Measurements from ENCODE around the gene EFTUD2. TPM values are rescaled to one million over a fixed set of nuclear protein-coding genes. Genes with fewer than 3 reads are reported as not detected.
A peak's percentile ranks its signal among the peaks of the same experiment; 100 is the strongest.

The EFTUD2 gene
- total and polyA plus RNA-seq, 4 donors, result 35.5 to 93.3 (median 73.3) TPM

- Histone ChIP-seq H3K9ac (ENCODE audit: insufficient read depth in 1 of 2, low read length in 2 of 2) (no peak overlapping the region), H3K4me3 (no peak overlapping the region), H3K36me3 (ENCODE audit: control insufficient read depth in 4 of 4, insufficient read depth in 4 of 4, low read length in 4 of 4) (peaks cover 37 to 66% (median 49%) of the 10 kb centered on the region in 4 donors), H3K4me1 (ENCODE audit: control insufficient read depth in 5 of 5, insufficient read depth in 5 of 5, low read length in 5 of 5) (peaks cover 0 to 7% (median 0%) of the 10 kb centered on the region in 5 donors), H3K9me3 (ENCODE audit: control insufficient read depth in 4 of 4, insufficient read depth in 3 of 4, low read length in 3 of 4) (peaks cover 0 to 2% (median 0%) of the 10 kb centered on the region in 4 donors), H3K27me3 (ENCODE audit: control insufficient read depth in 3 of 3, insufficient read depth in 3 of 3, low read length in 2 of 3) (no peaks in the 10 kb centered on the region), H3K27ac (ENCODE audit: low read depth in 1 of 2, low read length in 1 of 2) (no peak overlapping the region)
- DNase-seq (peak in 1 of 3 donors; percentile 24), ATAC-seq (ENCODE audit: insufficient read depth, low FRiP score) (no peak)
- no peak for TF ChIP-seq CTCF (IDR thresholded peaks at IDR 0.05; ENCODE audit: control extremely low read depth, extremely low read depth)
- 81 to 91% methylated on average over 12 of the region's 12 CpGs for WGBS, 2 donors
Measured at GRCh38 chr17:44863061-44863918, 36.0 kb downstream of the EFTUD2 start.

- no peak overlapping the region for H3K27ac ChIP-seq (ENCODE audit: low read depth in 1 of 2, low read length in 1 of 2)
Measured at GRCh38 chr17:44862278-44862914, 36.8 kb downstream of the EFTUD2 start.

GRCh38 chr17:44859701-44860100 is 39.5 kb downstream of the EFTUD2 start:
- H3K27me3 ChIP-seq (ENCODE audit: control insufficient read depth in 3 of 3, insufficient read depth in 3 of 3, low read length in 2 of 3), result no peaks in the 10 kb centered on the region
- peaks cover 0 to 7% (median 0%) of the 10 kb centered on the region in 5 donors for H3K4me1 ChIP-seq (ENCODE audit: control insufficient read depth in 5 of 5, insufficient read depth in 5 of 5, low read length in 5 of 5)
- no peak overlapping the region for H3K9ac ChIP-seq (ENCODE audit: insufficient read depth in 1 of 2, low read length in 2 of 2)
- H3K36me3 ChIP-seq (ENCODE audit: control insufficient read depth in 4 of 4, insufficient read depth in 4 of 4, low read length in 4 of 4), result peaks cover 36 to 72% (median 53%) of the 10 kb centered on the region in 4 donors
- H3K4me3 ChIP-seq, result no peak overlapping the region
- ATAC-seq (ENCODE audit: insufficient read depth, low FRiP score) (no peak), DNase-seq (no peak)
- 94 to 95% methylated on average over 5 of the region's 5 CpGs for WGBS, 2 donors
- H3K9me3 ChIP-seq (ENCODE audit: control insufficient read depth in 4 of 4, insufficient read depth in 3 of 4, low read length in 3 of 4), result peaks cover 0 to 2% (median 0%) of the 10 kb centered on the region in 4 donors
- H3K27ac ChIP-seq (ENCODE audit: low read depth in 1 of 2, low read length in 1 of 2), result no peak overlapping the region
- TF ChIP-seq CTCF (IDR thresholded peaks at IDR 0.05; ENCODE audit: control extremely low read depth, extremely low read depth), result no peak

More at GRCh38 chr17:44862278-44862914, 36.8 kb downstream of the EFTUD2 start:
- Histone ChIP-seq H3K27me3 (ENCODE audit: control insufficient read depth in 3 of 3, insufficient read depth in 3 of 3, low read length in 2 of 3) (no peaks in the 10 kb centered on the region), H3K4me3 (no peak overlapping the region), H3K4me1 (ENCODE audit: control insufficient read depth in 5 of 5, insufficient read depth in 5 of 5, low read length in 5 of 5) (peaks cover 0 to 7% (median 0%) of the 10 kb centered on the region in 5 donors), H3K36me3 (ENCODE audit: control insufficient read depth in 4 of 4, insufficient read depth in 4 of 4, low read length in 4 of 4) (peaks cover 34 to 65% (median 48%) of the 10 kb centered on the region in 4 donors), H3K9me3 (ENCODE audit: control insufficient read depth in 4 of 4, insufficient read depth in 3 of 4, low read length in 3 of 4) (peaks cover 0 to 2% (median 0%) of the 10 kb centered on the region in 4 donors), H3K9ac (ENCODE audit: insufficient read depth in 1 of 2, low read length in 2 of 2) (no peak overlapping the region)
- TF ChIP-seq CTCF (IDR thresholded peaks at IDR 0.05; ENCODE audit: control extremely low read depth, extremely low read depth), result no peak
- WGBS, 2 donors, result 80 to 89% methylated on average over 9 of the region's 9 CpGs
- ATAC-seq (ENCODE audit: insufficient read depth, low FRiP score) (no peak), DNase-seq (no peak)
